SIG-M5 treated with dmso at 0.1 percent for 504 hours (cell line): Measurements from ENCODE around the gene FAM120B.

Experiments used
- DNase-seq: peaks from one replicate; lab custom pipeline; 2025; ENCODE audit not compliant: unreplicated experiment; lab: John Stamatoyannopoulos, UW

FAM120B gene

GRCh38 chr6:170441316-170441715, 134.8 kb downstream of the FAM120B start:
- DNase-seq = no peak

DNA sequence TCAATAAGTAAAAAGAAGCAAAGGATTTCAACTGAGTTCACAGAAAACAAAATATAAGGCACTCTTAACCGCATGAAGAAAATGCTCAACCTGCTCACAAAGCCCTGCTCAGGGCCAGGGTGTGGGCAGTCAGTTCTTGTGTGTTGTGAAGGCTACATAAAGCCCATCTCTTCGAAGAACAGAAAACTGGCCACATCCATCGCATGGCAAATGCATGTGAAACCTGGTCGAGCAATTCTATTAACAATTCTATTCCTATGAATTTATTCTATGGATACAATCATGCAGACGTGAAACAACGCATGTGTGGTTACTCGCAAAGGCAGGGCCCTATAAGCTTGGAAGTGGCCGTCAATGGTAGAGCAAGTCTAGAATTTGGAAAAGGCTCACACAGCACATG, 136.0 kb downstream of the FAM120B start:
- DNase-seq = no peak

- no peak for DNase-seq
Observed at GRCh38 chr6:170443151-170443662, 136.6 kb downstream of the FAM120B start.

DNA sequence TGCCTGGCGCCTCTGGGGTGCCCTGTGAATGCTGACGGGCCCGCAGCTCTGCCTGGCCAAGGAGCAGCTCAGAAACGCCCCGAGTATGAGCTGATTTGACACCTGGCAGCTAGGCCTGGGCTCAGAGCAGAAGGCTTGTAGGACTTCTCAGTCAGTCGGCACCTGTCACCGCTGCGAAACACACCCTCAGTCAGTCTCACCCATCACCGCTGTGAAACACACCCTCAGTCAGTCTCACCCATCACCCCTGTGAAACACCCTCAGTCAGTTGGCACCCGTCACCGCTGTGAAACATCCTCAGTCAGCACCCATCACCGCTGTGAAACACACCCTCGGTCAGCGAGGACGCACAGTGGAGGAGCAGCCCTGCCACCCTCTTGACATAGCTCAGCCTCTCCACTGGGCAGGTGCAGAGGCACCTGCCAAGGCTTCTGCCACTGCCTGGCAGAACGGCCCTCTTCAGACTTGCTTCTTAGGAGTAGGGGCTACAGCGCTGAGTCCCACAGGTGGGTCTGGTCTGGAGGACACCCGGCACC, 137.6 kb downstream of the FAM120B start:
- DNase-seq = no peak

DNA sequence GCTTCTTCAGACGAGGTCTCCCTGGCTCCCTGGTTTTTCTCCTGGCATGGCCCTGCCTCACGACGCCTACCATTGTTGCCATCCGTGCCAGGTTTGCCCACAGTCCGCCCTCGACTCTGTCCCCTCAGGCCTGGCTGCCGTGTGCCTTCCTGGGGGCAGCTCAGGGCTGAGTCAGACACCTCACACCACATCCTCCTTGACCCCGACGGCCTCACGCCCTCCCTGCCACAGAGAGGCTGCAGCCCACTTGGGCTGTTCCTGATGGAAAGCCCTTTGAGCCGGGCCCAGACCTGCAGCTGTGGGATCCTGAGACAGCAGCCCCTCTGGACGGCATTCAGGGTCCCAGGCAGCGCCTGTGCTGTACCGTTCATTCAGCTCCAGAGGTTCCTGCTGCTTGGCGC, 138.3 kb downstream of the FAM120B start:
- DNase-seq = no peak

- DNase-seq = no peak
Observed at GRCh38 chr6:170445487-170445886, 138.9 kb downstream of the FAM120B start.

DNA sequence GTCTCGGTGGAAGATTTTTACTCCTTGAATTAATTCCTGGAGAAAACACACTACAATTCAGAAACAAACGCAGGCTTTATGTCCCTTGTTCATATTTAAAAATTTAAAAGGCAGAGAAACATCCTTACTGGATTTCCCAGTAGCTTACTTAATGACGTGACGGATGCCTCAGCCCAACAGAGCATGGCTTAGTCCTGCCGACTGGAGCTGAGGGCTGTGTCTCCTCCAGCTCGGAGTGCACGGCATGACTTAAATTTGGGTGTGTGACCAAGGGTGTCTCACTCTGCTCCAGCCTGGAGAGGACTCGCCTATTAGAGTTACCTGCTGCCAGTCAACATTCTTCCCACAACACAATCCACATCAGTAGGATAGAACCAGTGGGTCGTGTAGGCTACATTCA, 139.4 kb downstream of the FAM120B start:
- DNase-seq = no peak

DNA sequence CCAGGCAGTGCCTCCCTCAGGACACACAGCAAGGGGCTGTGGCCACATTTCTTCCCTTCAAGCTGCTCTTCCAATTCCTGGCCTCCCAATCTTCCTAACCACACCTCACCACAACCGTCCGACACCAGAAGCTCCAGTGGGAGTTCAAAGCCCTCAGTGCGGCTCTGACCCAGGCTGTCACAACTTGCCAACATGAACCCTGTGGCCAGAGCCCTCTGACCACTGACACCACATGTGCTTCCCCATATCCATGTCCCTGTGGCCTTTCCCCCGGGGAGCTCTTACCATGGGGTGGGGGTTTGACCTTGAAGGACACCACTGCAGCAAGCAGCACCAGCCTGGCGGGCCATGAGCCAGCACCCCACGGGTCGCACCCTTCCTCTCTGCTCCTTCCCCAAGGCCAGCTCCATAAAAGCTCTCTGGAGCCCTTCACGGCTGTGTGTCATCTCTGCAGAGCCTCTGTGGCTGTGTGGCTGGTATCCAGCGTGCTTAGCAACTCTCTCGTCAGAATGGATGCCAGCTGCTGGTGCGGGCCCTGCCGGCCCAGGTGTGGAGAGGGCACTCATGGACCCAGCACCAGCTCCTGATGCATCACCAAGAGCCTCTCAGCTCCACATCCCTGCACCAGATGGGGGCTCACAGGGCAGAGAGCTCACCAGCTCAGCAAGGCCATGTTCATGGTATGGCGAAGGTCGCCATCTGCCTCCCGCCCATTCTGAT, 140.4 kb downstream of the FAM120B start:
- DNase-seq = no peak

DNA sequence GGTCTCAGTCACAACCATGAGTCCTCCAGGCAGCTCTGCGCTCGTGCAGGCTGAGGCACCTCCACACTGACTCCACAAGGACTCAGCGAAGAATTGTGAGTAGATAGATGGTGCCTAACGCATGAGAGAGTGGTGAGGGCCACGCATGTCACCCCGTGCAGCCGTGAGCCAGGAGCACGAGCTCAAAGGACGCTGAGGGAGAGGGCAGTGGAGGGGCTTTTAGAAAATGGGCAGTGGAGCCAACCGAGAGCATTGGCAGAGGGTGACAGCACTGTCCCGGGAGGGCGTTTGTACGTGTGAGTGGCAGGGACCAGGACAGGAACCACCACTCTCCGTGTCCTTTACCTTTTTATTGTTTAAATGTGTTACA, 141.0 kb downstream of the FAM120B start:
- DNase-seq = no peak

DNA sequence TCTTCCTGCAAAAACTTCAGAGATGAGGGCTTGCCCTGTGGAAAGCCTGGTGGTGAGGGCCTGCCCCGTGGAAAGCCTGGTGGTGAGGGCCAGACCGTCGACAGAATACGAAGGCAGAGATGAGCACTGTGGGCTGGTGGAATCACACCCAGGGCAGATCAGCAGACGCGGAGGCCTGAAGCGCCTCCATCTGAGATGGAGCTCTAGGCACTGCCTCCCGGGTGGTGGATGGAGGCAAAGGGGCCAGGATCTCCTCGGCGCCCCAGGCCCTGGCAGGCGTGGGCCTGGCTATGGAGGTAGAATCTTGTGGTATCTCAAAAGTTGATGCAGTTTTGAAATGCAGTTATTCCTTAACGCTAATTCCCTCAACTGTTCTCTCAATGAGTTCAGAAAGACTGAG, 141.8 kb downstream of the FAM120B start:
- no peak for DNase-seq

GRCh38 chr6:170448751-170449630, 142.4 kb downstream of the FAM120B start:
- DNase-seq = no peak

- no peak for DNase-seq
Observed at GRCh38 chr6:170449835-170450753, 143.5 kb downstream of the FAM120B start.

DNA sequence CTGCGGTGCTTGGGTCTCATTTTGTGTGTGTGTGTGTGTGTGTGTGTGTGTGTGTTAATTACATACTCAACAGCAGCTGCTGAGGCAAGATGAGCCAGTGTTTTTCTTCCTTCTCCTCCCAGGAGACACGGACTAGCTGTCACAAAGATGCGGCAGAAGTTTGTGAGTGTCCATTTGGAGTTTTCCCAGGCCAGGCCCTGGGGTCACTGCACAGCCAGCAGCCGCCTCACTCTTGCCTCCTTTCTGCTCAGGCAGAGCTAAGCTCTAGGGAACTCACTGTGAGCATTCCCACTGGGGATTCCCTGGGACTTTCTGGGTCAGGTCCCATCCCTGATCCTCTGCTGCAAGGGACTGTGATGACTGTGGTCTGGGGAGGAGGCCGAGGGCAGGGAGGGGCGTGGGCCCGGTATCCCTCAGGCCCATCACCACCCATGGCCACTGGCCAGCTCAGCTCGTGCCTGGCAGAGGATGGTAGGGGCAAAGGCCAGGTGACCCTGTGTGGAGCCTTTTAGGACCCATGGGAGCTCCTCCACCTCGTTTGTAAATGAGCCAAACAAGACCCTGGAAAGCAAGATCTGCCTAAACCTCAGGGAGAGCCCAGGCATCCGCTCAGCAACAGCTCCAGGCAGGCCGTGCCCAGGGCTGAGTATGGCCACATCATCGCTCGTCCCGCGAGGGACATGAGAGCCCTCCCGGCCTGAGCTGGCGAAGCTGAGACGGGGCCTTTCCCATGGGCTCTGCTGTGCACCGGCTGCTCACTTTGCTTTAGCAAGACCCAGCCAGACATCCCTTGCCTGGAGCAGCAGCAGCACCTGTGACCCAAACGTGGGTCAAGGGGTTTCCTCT, 144.6 kb downstream of the FAM120B start:
- no peak for DNase-seq

DNA sequence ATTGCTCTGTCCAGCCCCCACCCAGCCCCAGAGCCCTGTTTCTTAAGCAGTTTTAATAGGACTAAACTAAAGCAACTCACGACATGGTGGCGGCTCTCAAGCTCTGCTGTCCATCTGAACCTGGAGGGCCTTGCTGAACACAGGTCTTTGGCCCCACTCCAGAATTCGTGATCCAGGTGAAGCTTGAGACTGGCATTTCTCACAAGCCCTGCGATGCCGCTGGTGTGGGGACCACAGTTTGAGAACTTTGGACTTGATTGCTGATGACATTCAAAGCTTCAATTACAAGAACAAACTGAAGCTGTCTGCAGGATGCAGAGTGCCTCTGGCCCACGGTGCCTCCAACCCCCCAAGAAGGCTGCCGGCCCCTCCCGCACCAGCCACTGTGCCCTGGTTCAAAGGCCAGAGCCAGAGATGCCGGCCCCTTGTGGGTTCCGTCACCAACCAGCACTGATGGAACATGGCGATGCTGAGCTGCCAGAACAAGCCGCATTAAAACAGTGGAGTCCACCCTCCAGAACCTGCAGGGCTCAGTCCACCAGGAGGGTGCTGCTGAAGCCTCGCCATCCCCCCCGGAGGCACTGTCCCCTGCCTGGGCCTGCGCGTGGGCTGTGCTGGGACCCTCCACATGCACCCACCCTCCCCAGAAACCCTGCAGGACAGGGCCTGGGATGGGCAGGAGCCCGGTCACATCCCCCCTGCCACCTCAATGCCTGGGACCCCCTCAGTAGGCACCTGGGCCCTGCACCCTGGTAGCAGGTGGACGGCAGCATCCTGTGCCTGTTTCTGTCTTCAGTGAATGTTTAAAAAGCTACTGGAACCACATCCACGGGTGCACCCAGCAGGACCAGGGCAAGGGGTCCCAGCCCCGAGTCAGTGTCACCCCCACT, 145.4 kb downstream of the FAM120B start:
- no peak for DNase-seq

DNA sequence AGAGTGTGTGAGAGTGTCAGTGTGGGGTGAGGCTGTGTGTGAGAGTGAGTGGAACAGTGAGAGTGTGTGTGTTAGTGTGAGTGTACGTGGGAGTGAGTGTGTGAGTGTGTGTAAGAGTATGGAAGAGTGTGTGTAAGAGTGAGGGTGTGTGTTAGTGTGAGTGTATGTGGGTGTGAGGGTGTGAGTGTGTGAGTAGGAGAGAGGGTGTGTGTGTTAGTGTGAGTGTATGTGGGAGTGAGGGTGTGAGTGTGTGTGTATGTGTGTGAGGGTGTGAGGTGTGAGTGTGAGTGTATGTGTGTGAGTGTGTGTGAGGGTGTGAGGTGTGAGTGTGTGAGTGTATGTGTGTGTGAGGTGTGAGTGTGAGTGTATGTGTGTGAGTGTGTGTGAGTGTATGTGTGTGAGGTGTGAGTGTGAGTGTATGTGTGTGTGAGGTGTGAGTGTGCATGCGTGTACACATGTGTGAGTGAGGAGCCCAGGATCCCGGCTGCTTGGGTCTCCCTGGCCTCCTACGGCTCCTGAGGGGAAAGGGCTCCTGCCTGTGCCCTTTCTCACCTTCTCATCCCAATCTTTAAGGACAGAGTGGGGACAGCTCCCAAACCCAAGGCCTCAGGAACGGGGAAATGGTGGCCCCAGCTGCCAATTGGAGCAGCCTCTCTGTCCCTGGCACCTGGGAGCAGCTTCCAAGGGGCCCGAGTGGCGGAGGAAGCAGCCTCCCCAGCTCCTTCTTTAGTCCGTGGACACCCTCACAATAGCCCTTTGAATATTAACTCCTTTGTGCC, 146.4 kb downstream of the FAM120B start:
- no peak for DNase-seq

DNA sequence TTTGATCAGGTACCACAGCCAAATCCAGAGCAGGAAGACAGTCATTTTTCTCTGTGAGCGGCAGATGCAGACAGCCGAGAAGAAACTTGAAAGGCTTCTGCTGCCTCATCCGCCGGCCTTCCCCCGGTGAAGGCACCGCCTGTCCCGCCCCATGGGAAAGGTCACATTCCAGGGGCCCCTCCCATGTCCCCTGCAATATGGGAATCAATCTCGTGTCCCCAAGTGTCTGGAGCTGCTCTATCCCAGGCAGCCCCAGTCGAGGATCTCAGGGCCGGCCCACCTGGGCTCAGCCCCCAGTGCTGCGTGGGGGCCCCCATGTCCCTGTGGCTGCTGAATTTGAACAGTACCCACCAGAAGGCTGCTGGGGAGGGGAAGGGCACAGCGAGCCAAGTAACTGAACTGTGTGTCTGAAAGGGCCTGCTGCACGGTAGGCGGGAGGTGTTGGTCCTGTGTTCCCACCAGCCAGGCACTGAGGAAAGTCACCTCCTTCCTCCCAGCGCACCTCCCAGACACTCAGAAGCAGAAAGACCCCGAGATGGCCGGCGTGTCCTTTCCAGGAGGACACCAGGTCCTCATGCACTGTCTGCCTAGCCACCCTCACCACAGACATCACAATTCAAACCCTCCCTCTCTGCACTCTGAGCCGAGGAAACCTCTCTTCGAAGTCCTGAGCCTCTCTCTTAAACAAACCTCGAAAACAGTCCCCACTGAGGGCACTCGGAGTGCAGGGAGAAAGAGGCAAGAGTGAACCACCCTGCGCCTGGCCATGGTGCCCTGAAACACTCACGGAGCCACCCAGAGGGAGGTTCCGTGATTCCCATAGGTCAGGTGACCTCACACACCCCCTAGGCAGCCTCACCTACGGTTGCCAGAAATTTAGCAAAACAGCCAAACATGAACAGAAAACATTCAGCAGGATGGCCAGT, 147.3 kb downstream of the FAM120B start:
- no peak for DNase-seq
